CD8-positive, alpha-beta memory T cell (primary cell): Measurements from ENCODE around the gene CTU1. TPM values are rescaled to one million over a fixed set of nuclear protein-coding genes. Genes with fewer than 3 reads are reported as not detected.

Experiments used
- CTCF ChIA-PET: fragments of 350-600 bp; sonication (Branson Sonifier 250); formaldehyde crosslinking; loops from one replicate; lab custom pipeline; 2021; ENCODE audit warnings: antibody characterized with exemption; lab: Charles Lee
- POLR2A ChIA-PET: fragments of 350-600 bp; sonication (Branson Sonifier 250); formaldehyde crosslinking; loops from one replicate; lab custom pipeline; 2021; ENCODE audit warnings: antibody characterized with exemption; lab: Charles Lee
- DNase-seq, 5 donors: peaks; one replicate each; pipeline versions ENCODE4 v3.0.0 to v3.0.0-alpha.2; 2020 to 2022; ENCODE audit warnings: mixed read lengths in 1 of 5
- H3K27ac ChIP-seq: one replicate; pipeline ENCODE4 v1.7.0; 2013; ENCODE audit warnings: low read depth, mild to moderate bottlenecking, low read length, moderate library complexity
- H3K27me3 ChIP-seq: 2 replicates; pipeline ENCODE4 v1.7.0; 2013; ENCODE audit warnings: low read length, mild to moderate bottlenecking; ENCODE audit not compliant: insufficient read depth, poor library complexity, severe bottlenecking
- H3K36me3 ChIP-seq: 2 replicates; pipeline ENCODE4 v1.7.0; 2013; ENCODE audit warnings: mild to moderate bottlenecking, low read length, moderate library complexity; ENCODE audit not compliant: insufficient read depth
- H3K4me1 ChIP-seq: 2 replicates; pipeline ENCODE4 v1.7.0; 2013; ENCODE audit warnings: mild to moderate bottlenecking, low read length, moderate library complexity; ENCODE audit not compliant: insufficient read depth
- H3K4me3 ChIP-seq: 2 replicates; pipeline ENCODE4 v1.7.0; 2013; ENCODE audit warnings: mild to moderate bottlenecking, low read length
- H3K9me3 ChIP-seq: 2 replicates; pipeline ENCODE4 v1.7.0; 2013; ENCODE audit warnings: mild to moderate bottlenecking, low read length
- H3K27ac Mint-ChIP-seq, 8 donors: one replicate each; pipeline ENCODE4 v1.8.0; 2020 to 2021; ENCODE audit warnings: mixed read lengths in 8 of 8, mild to moderate bottlenecking in 6 of 8, inconsistent platforms in 3 of 8, moderate library complexity in 3 of 8
- H3K27me3 Mint-ChIP-seq, 2 donors: one replicate each; pipeline ENCODE4 v1.8.0; 2020 to 2021; ENCODE audit warnings: mixed read lengths in 2 of 2, mild to moderate bottlenecking in 1 of 2, moderate library complexity in 1 of 2
- H3K36me3 Mint-ChIP-seq, 3 donors: one replicate each; pipeline ENCODE4 v1.8.0; 2020 to 2021; ENCODE audit warnings: mixed read lengths in 3 of 3, inconsistent platforms in 1 of 3, mild to moderate bottlenecking in 1 of 3
- H3K4me1 Mint-ChIP-seq, 3 donors: one replicate each; pipeline ENCODE4 v1.8.0; 2020 to 2021; ENCODE audit warnings: mixed read lengths in 3 of 3, inconsistent platforms in 1 of 3, mild to moderate bottlenecking in 1 of 3
- H3K4me3 Mint-ChIP-seq, 7 donors: one replicate each; pipeline ENCODE4 v1.8.0; 2020 to 2021; ENCODE audit warnings: mixed read lengths in 7 of 7, mild to moderate bottlenecking in 6 of 7, moderate library complexity in 4 of 7, inconsistent platforms in 2 of 7
- H3K9me3 Mint-ChIP-seq, 5 donors: one replicate each; pipeline ENCODE4 v1.8.0; 2020 to 2022; ENCODE audit warnings: mixed read lengths in 5 of 5, mild to moderate bottlenecking in 3 of 5, moderate library complexity in 2 of 5, inconsistent platforms in 1 of 5
- polyA plus RNA-seq: library from polyadenylated mRNA; unstranded; fragments of 300-500 nt; fragmentation: Illumina TruSeq; gene quantifications from one replicate; pipeline ENCODE4 v1.2.3, GENCODE V29; 2021
- total RNA-seq, 2 experiments: library from RNA; stranded (reverse); gene quantifications; one replicate each; pipeline ENCODE4 v1.2.3, GENCODE V29; 2021

CTU1 gene
- total and polyA plus RNA-seq, 3 experiments from 2014 or later = 8.8 to 13.4 (median 11.0) TPM

DNA sequence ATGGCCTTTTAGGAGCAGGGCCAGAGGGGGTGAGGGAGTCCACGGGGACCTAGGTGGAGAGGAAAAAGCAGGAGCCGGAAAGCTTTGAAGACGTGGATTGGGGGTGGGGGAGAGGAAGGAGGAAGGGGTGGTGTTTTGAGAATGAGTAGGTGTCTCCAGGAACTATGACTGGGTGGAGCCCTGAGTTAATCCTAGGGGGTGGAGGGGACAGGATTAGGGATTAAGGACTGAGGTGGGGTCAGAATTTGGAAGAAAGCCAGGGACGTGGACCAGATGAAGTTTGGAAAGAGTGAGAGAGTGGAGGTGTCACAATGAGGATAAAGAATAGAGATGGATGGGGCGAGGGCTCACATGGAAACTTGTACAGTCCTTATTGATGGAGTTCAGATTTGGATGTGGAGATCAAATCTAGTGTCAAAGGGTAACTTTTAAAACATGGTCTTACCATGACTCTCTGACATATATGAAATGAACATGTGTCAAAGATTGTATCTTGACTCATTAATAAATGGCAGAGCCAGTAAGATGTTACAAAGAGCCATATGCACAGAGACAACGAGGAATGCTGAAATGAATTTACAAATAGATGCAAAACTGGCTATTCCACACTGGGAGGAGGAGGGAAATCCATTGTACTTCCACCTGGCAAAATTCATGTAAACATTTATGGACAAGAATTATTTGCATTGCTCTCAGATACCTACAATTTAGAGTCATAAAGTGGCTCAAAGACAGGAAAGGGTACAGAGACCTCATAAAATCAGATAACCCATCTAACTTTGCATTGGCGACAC is 41.6 kb downstream of the CTU1 start:
- Histone ChIP-seq H3K27me3 (peaks cover 14% of the 10 kb centered on the region), H3K9me3 (no peaks in the 10 kb centered on the region), H3K4me1 (no peaks in the 10 kb centered on the region), H3K4me3 (no peak overlapping the region), H3K36me3 (no peaks in the 10 kb centered on the region), H3K27ac (no peak overlapping the region)
- H3K9me3 Mint-ChIP-seq = peaks cover 0 to 3% (median 0%) of the 10 kb centered on the region in 5 donors
- H3K27me3 Mint-ChIP-seq = peaks cover 32 to 49% of the 10 kb centered on the region in 2 donors
- no peak overlapping the region for H3K27ac Mint-ChIP-seq
- peaks cover 0 to 3% (median 2%) of the 10 kb centered on the region in 3 donors for H3K4me1 Mint-ChIP-seq
- ChIA-PET CTCF (no interaction called here), POLR2A (no interaction called here)
- H3K36me3 Mint-ChIP-seq = peaks cover 0 to 3% (median 0%) of the 10 kb centered on the region in 3 donors
- DNase-seq = no peak
- H3K4me3 Mint-ChIP-seq = peak overlapping the region in 1 of 7 donors; percentile 38

GRCh38 chr19:51065221-51065960 is 42.8 kb downstream of the CTU1 start:
- Histone ChIP-seq H3K36me3 (no peaks in the 10 kb centered on the region), H3K9me3 (no peaks in the 10 kb centered on the region), H3K27me3 (peaks cover 14% of the 10 kb centered on the region), H3K4me1 (no peaks in the 10 kb centered on the region), H3K4me3 (no peak overlapping the region), H3K27ac (no peak overlapping the region)
- no peak for DNase-seq
- ChIA-PET POLR2A (no interaction called here), CTCF (no interaction called here)
- Mint-ChIP-seq H3K36me3 (peaks cover 0 to 3% (median 0%) of the 10 kb centered on the region in 3 donors), H3K9me3 (peaks cover 0 to 3% (median 0%) of the 10 kb centered on the region in 5 donors), H3K4me3 (peak overlapping the region in 4 of 7 donors; percentile 37 to 79 (median 71)), H3K27me3 (peaks cover 36 to 55% of the 10 kb centered on the region in 2 donors), H3K27ac (no peak overlapping the region), H3K4me1 (peaks cover 0 to 3% (median 2%) of the 10 kb centered on the region in 3 donors)

- H3K27ac Mint-ChIP-seq = no peak within 1 kb of the TSS
- Histone ChIP-seq H3K27me3 (peaks cover 14% of the 10 kb centered on the region), H3K36me3 (no peaks in the 10 kb centered on the region), H3K9me3 (no peaks in the 10 kb centered on the region), H3K4me3 (no peak within 1 kb of the TSS), H3K27ac (no peak within 1 kb of the TSS), H3K4me1 (no peaks in the 10 kb centered on the region)
- DNase-seq = no peak
- peaks cover 0 to 3% (median 0%) of the 10 kb centered on the region in 3 donors for H3K36me3 Mint-ChIP-seq
- ChIA-PET CTCF (no interaction called here), POLR2A (no interaction called here)
- H3K27me3 Mint-ChIP-seq = peaks cover 36 to 55% of the 10 kb centered on the region in 2 donors
- peak within 1 kb of the TSS in 4 of 7 donors; percentile 37 to 79 (median 71) for H3K4me3 Mint-ChIP-seq
- peaks cover 0 to 3% (median 0%) of the 10 kb centered on the region in 5 donors for H3K9me3 Mint-ChIP-seq
- H3K4me1 Mint-ChIP-seq = peaks cover 0 to 3% (median 2%) of the 10 kb centered on the region in 3 donors
Observed at GRCh38 chr19:51064534-51065220, 43.5 kb downstream of the CTU1 start, which contains the start of gene KLK13. KLK13 (minus strand) TSS chr19:51065092; CDS start chr19:51065067, 25 bp downstream.

GRCh38 chr19:51063664-51064063 is 44.5 kb downstream of the CTU1 start:
- peaks cover 0 to 3% (median 0%) of the 10 kb centered on the region in 3 donors for H3K36me3 Mint-ChIP-seq

GRCh38 chr19:51060973-51061372 is 47.2 kb downstream of the CTU1 start:
- Histone ChIP-seq H3K36me3 (no peaks in the 10 kb centered on the region), H3K4me1 (no peaks in the 10 kb centered on the region), H3K4me3 (no peak overlapping the region), H3K27ac (no peak overlapping the region), H3K9me3 (no peaks in the 10 kb centered on the region), H3K27me3 (peaks cover 9% of the 10 kb centered on the region)
- H3K4me3 Mint-ChIP-seq = no peak overlapping the region
- DNase-seq = no peak
- ChIA-PET POLR2A (no interaction called here), CTCF (no interaction called here)
- H3K27me3 Mint-ChIP-seq = peaks cover 29 to 50% of the 10 kb centered on the region in 2 donors
- H3K4me1 Mint-ChIP-seq = peaks cover 0 to 2% (median 2%) of the 10 kb centered on the region in 3 donors
- H3K27ac Mint-ChIP-seq = no peak overlapping the region
- no peaks in the 10 kb centered on the region for H3K36me3 Mint-ChIP-seq
- no peaks in the 10 kb centered on the region for H3K9me3 Mint-ChIP-seq

More at GRCh38 chr19:51063664-51064063, 44.5 kb downstream of the CTU1 start:
- Histone ChIP-seq H3K4me1 (no peaks in the 10 kb centered on the region), H3K4me3 (no peak overlapping the region), H3K36me3 (no peaks in the 10 kb centered on the region), H3K9me3 (no peaks in the 10 kb centered on the region), H3K27ac (no peak overlapping the region), H3K27me3 (peaks cover 14% of the 10 kb centered on the region)
- Mint-ChIP-seq H3K27ac (no peak overlapping the region), H3K9me3 (peaks cover 0 to 3% (median 0%) of the 10 kb centered on the region in 5 donors), H3K27me3 (peaks cover 39 to 55% of the 10 kb centered on the region in 2 donors), H3K4me1 (peaks cover 0 to 3% (median 2%) of the 10 kb centered on the region in 3 donors), H3K4me3 (no peak overlapping the region)
- ChIA-PET POLR2A (no interaction called here), CTCF (interaction anchor here (0.6 kb wide), 1 partner anchor 169 kb away, joined by 3 read pairs; no protein-coding TSS in a partner anchor)
- no peak for DNase-seq

GRCh38 chr19:51060336-51060735 is 47.9 kb downstream of the CTU1 start:
- Histone ChIP-seq H3K4me1 (no peaks in the 10 kb centered on the region), H3K27ac (no peak overlapping the region), H3K4me3 (no peak overlapping the region), H3K36me3 (no peaks in the 10 kb centered on the region), H3K9me3 (no peaks in the 10 kb centered on the region), H3K27me3 (peaks cover 2% of the 10 kb centered on the region)
- Mint-ChIP-seq H3K4me1 (peaks cover 0 to 2% (median 0%) of the 10 kb centered on the region in 3 donors), H3K27ac (no peak overlapping the region), H3K4me3 (no peak overlapping the region), H3K27me3 (peaks cover 29 to 51% of the 10 kb centered on the region in 2 donors), H3K9me3 (no peaks in the 10 kb centered on the region), H3K36me3 (no peaks in the 10 kb centered on the region)
- ChIA-PET CTCF (no interaction called here), POLR2A (no interaction called here)
- no peak for DNase-seq

DNA sequence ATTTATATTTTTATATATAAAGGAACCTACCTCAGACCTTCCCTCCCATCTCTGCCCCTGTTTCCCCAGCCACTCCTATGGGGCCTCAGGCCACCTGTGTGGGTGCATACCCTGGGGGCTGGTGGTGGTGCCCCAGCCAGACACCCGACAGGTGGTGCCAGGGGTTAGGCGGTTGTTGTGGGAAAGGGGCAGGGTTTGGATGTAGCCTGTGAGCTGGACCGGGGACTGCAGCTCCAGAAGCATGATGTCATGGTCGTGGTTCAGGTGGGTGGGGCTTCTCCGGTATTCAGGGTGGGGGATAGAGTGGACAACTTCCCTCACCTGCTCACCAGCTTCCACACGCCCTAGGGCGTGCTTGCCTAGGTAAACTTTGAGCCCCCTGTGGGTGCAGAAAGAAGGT is 48.5 kb downstream of the CTU1 start:
- no peak overlapping the region for H3K4me3 Mint-ChIP-seq
- H3K36me3 Mint-ChIP-seq = no peaks in the 10 kb centered on the region
- H3K36me3 ChIP-seq = no peaks in the 10 kb centered on the region
- H3K27me3 ChIP-seq = no peaks in the 10 kb centered on the region
- no peak for DNase-seq
- no peaks in the 10 kb centered on the region for H3K9me3 Mint-ChIP-seq
- H3K27me3 Mint-ChIP-seq = peaks cover 30 to 55% of the 10 kb centered on the region in 2 donors
- no peak overlapping the region for H3K4me3 ChIP-seq
- H3K4me1 Mint-ChIP-seq = no peaks in the 10 kb centered on the region
- no peak overlapping the region for H3K27ac Mint-ChIP-seq
- no peak overlapping the region for H3K27ac ChIP-seq
- no peaks in the 10 kb centered on the region for H3K9me3 ChIP-seq
- ChIA-PET POLR2A (no interaction called here), CTCF (no interaction called here)
- H3K4me1 ChIP-seq = no peaks in the 10 kb centered on the region
